SJCRH30 (cell line): ENCODE data around the gene GSTA4. TPM values are rescaled to one million over a fixed set of nuclear protein-coding genes. Genes with fewer than 3 reads are reported as not detected.
"Not testable (repeated sequence)": the region's sequence is repeated elsewhere in the genome, so short reads cannot be mapped to it uniquely, and the experiment has no call there.

ENCODE experiments used
- DNase-seq, 2 experiments: peaks; one replicate each; pipeline ENCODE4 v3.0.0-alpha.2; 2015 to 2020
- H3K27ac ChIP-seq: fragments of 250-450 bp; sonication (Bioruptor Pico); 2 replicates; pipeline ENCODE4 v1.5.1; 2020; ENCODE audit warnings: mild to moderate bottlenecking, moderate library complexity
- H3K27me3 ChIP-seq: fragments of 250-450 bp; sonication (Bioruptor Pico); 2 replicates; pipeline ENCODE4 v1.5.1; 2020; ENCODE audit warnings: mild to moderate bottlenecking, moderate library complexity
- H3K36me3 ChIP-seq: fragments of 250-450 bp; sonication (Bioruptor Pico); 2 replicates; pipeline ENCODE4 v1.5.1; 2020; ENCODE audit warnings: mild to moderate bottlenecking, moderate library complexity
- H3K4me1 ChIP-seq: fragments of 250-450 bp; sonication (Bioruptor Pico); 2 replicates; pipeline ENCODE4 v1.5.1; 2020; ENCODE audit warnings: mild to moderate bottlenecking, moderate library complexity
- H3K4me3 ChIP-seq: fragments of 250-450 bp; sonication (Bioruptor Pico); 2 replicates; pipeline ENCODE4 v1.5.1; 2020; ENCODE audit warnings: mild to moderate bottlenecking, moderate library complexity
- H3K9me3 ChIP-seq: fragments of 250-450 bp; sonication (Bioruptor Pico); replicated peaks from 2 replicates; pipeline ENCODE4 v1.5.1; 2020; ENCODE audit warnings: mild to moderate bottlenecking, moderate library complexity
- total RNA-seq: library from RNA; depleted of rRNA; stranded (reverse); fragments of >200 nt; shearing (Covaris generic); gene quantifications from 2 replicates; pipeline ENCODE4 v1.2.3, GENCODE V29; 2014

The GSTA4 gene
- total RNA-seq, 1 experiment from 2014 or later, result 28.9 TPM

GRCh38 chr6:52975580-52975979, 19.5 kb downstream of the GSTA4 start:
- Histone ChIP-seq H3K4me3 (no peak overlapping the region), H3K9me3 (no peaks in the 10 kb centered on the region), H3K27ac (no peak overlapping the region), H3K27me3 (no peaks in the 10 kb centered on the region), H3K4me1 (no peaks in the 10 kb centered on the region), H3K36me3 (no peaks in the 10 kb centered on the region)
- DNase-seq, result no peak

- Histone ChIP-seq H3K9me3 (no peaks in the 10 kb centered on the region), H3K4me3 (no peak overlapping the region), H3K27ac (no peak overlapping the region), H3K27me3 (no peaks in the 10 kb centered on the region), H3K36me3 (no peaks in the 10 kb centered on the region), H3K4me1 (no peaks in the 10 kb centered on the region)
- DNase-seq, result no peak
Observed at GRCh38 chr6:52972989-52973388, 22.1 kb downstream of the GSTA4 start.

- H3K4me3 ChIP-seq, result no peak overlapping the region
- H3K27me3 ChIP-seq, result no peaks in the 10 kb centered on the region
Observed at GRCh38 chr6:52969359-52969758, 25.7 kb downstream of the GSTA4 start.

GRCh38 chr6:52966101-52966500, 29.0 kb downstream of the GSTA4 start:
- no peak overlapping the region for H3K27ac ChIP-seq
- H3K9me3 ChIP-seq, result no peaks in the 10 kb centered on the region
- no peaks in the 10 kb centered on the region for H3K27me3 ChIP-seq
- H3K36me3 ChIP-seq, result no peaks in the 10 kb centered on the region
- H3K4me1 ChIP-seq, result no peaks in the 10 kb centered on the region
- DNase-seq, result peak in 1 of 2 experiments; percentile 8
- H3K4me3 ChIP-seq, result no peak overlapping the region

More at GRCh38 chr6:52969359-52969758, 25.7 kb downstream of the GSTA4 start:
- DNase-seq, result no peak
- no peak overlapping the region for H3K27ac ChIP-seq
- no peaks in the 10 kb centered on the region for H3K36me3 ChIP-seq
- no peaks in the 10 kb centered on the region for H3K4me1 ChIP-seq
- H3K9me3 ChIP-seq, result no peaks in the 10 kb centered on the region

- H3K36me3 ChIP-seq, result no peaks in the 10 kb centered on the region
- no peaks in the 10 kb centered on the region for H3K27me3 ChIP-seq
- H3K9me3 ChIP-seq, result no peaks in the 10 kb centered on the region
- no peak overlapping the region for H3K4me3 ChIP-seq
- no peak overlapping the region for H3K27ac ChIP-seq
- no peak for DNase-seq
- no peaks in the 10 kb centered on the region for H3K4me1 ChIP-seq
Observed at GRCh38 chr6:52965380-52965779, 29.7 kb downstream of the GSTA4 start.

GRCh38 chr6:52964318-52964717, 30.8 kb downstream of the GSTA4 start:
- Histone ChIP-seq H3K9me3 (no peaks in the 10 kb centered on the region), H3K4me3 (no peak overlapping the region), H3K36me3 (no peaks in the 10 kb centered on the region), H3K4me1 (no peaks in the 10 kb centered on the region), H3K27ac (no peak overlapping the region), H3K27me3 (no peaks in the 10 kb centered on the region)
- no peak for DNase-seq

- no peak overlapping the region for H3K27ac ChIP-seq
- H3K4me3 ChIP-seq, result no peak overlapping the region
- no peaks in the 10 kb centered on the region for H3K9me3 ChIP-seq
- H3K36me3 ChIP-seq, result no peaks in the 10 kb centered on the region
- H3K27me3 ChIP-seq, result no peaks in the 10 kb centered on the region
- H3K4me1 ChIP-seq, result no peaks in the 10 kb centered on the region
- DNase-seq, result no peak
Observed at GRCh38 chr6:52962701-52963100, 32.4 kb downstream of the GSTA4 start.

GRCh38 chr6:52961022-52961421, 34.1 kb downstream of the GSTA4 start:
- H3K4me1 ChIP-seq, H3K27ac ChIP-seq, H3K36me3 ChIP-seq, DNase-seq, H3K9me3 ChIP-seq, H3K4me3 ChIP-seq, H3K27me3 ChIP-seq: not testable (repeated sequence)

- not testable (repeated sequence) for H3K27ac ChIP-seq, H3K4me1 ChIP-seq, H3K27me3 ChIP-seq, DNase-seq, H3K4me3 ChIP-seq, H3K9me3 ChIP-seq, H3K36me3 ChIP-seq
Observed at GRCh38 chr6:52960211-52960610, 34.9 kb downstream of the GSTA4 start.

GRCh38 chr6:52958546-52959255, 36.4 kb downstream of the GSTA4 start:
- H3K9me3 ChIP-seq, result no peaks in the 10 kb centered on the region
- H3K27ac ChIP-seq, result no peak overlapping the region
- H3K36me3 ChIP-seq, result no peaks in the 10 kb centered on the region
- no peaks in the 10 kb centered on the region for H3K27me3 ChIP-seq
- DNase-seq, result no peak
- H3K4me1 ChIP-seq, result no peaks in the 10 kb centered on the region
- no peak overlapping the region for H3K4me3 ChIP-seq

- no peak for DNase-seq
- Histone ChIP-seq H3K36me3 (no peaks in the 10 kb centered on the region), H3K4me3 (no peak overlapping the region), H3K27me3 (no peaks in the 10 kb centered on the region), H3K27ac (no peak overlapping the region), H3K4me1 (no peaks in the 10 kb centered on the region), H3K9me3 (no peaks in the 10 kb centered on the region)
Observed at GRCh38 chr6:52955871-52956270, 39.2 kb downstream of the GSTA4 start.

GRCh38 chr6:52953911-52954839, 40.9 kb downstream of the GSTA4 start:
- Histone ChIP-seq H3K27ac (no peak overlapping the region), H3K36me3 (no peaks in the 10 kb centered on the region), H3K4me3 (no peak overlapping the region), H3K4me1 (no peaks in the 10 kb centered on the region), H3K27me3 (no peaks in the 10 kb centered on the region), H3K9me3 (no peaks in the 10 kb centered on the region)
- DNase-seq, result no peak

- Histone ChIP-seq H3K36me3 (no peaks in the 10 kb centered on the region), H3K4me3 (no peak overlapping the region), H3K9me3 (no peaks in the 10 kb centered on the region), H3K27ac (no peak overlapping the region), H3K4me1 (no peaks in the 10 kb centered on the region), H3K27me3 (no peaks in the 10 kb centered on the region)
- no peak for DNase-seq
Observed at GRCh38 chr6:52946306-52946705, 48.8 kb downstream of the GSTA4 start.

GRCh38 chr6:52942821-52943220, 52.3 kb downstream of the GSTA4 start:
- not testable (repeated sequence) for H3K4me3 ChIP-seq, DNase-seq

GRCh38 chr6:52942221-52942620, 52.9 kb downstream of the GSTA4 start:
- Histone ChIP-seq H3K27me3 (no peaks in the 10 kb centered on the region), H3K4me1 (no peaks in the 10 kb centered on the region), H3K36me3 (no peaks in the 10 kb centered on the region), H3K27ac (no peak overlapping the region), H3K9me3 (no peaks in the 10 kb centered on the region), H3K4me3 (no peak overlapping the region)
- no peak for DNase-seq

More at GRCh38 chr6:52942821-52943220, 52.3 kb downstream of the GSTA4 start:
- H3K36me3 ChIP-seq, H3K9me3 ChIP-seq, H3K27ac ChIP-seq, H3K4me1 ChIP-seq, H3K27me3 ChIP-seq: not testable (repeated sequence)
